ENCODE data around the gene CHRNB1. TPM values are rescaled to one million over a fixed set of nuclear protein-coding genes. Genes with fewer than 3 reads are reported as not detected.

CHRNB1 gene
- polyA plus RNA-seq, 1 donor from 2014 or later = 18.2 TPM

GRCh38 chr17:7484919-7485377 lies 40.1 kb downstream of the CHRNB1 start:
- no peaks in the 10 kb centered on the region for H3K36me3 ChIP-seq (ENCODE audit: insufficient read depth, low read length)
- no peaks in the 10 kb centered on the region for H3K27me3 ChIP-seq (ENCODE audit: insufficient read depth, low read depth, low read length)
- no peaks in the 10 kb centered on the region for H3K9me3 ChIP-seq (ENCODE audit: low read length)
- peak overlapping the region; percentile 85 for H3K4me2 ChIP-seq (ENCODE audit: low read length)
- no peaks in the 10 kb centered on the region for H3K9me2 ChIP-seq (ENCODE audit: insufficient read depth, low read length)
- H3K4me3 ChIP-seq (ENCODE audit: low read length) = peak overlapping the region; percentile 96
- TF ChIP-seq RAD21 (conservative IDR thresholded peaks at IDR 0.05) (no peak), SMC3 (conservative IDR thresholded peaks at IDR 0.05; ENCODE audit: poor library complexity) (peak; percentile 59)
- H2AFZ ChIP-seq (ENCODE audit: low read depth, low read length) = peak overlapping the region; percentile 33
- H3K79me2 ChIP-seq (replicated peaks; ENCODE audit: insufficient read depth, low read length) = peaks cover 58% of the 10 kb centered on the region
- H4K20me1 ChIP-seq (ENCODE audit: insufficient read depth) = no peaks in the 10 kb centered on the region
- no peaks in the 10 kb centered on the region for H3F3A ChIP-seq (ENCODE audit: insufficient read depth, low read length, poor library complexity, severe bottlenecking)
- peak overlapping the region; percentile 98 for H3K9ac ChIP-seq (ENCODE audit: low read length)
- peak overlapping the region; percentile 100 for H3K27ac ChIP-seq (ENCODE audit: low read length)

DNA sequence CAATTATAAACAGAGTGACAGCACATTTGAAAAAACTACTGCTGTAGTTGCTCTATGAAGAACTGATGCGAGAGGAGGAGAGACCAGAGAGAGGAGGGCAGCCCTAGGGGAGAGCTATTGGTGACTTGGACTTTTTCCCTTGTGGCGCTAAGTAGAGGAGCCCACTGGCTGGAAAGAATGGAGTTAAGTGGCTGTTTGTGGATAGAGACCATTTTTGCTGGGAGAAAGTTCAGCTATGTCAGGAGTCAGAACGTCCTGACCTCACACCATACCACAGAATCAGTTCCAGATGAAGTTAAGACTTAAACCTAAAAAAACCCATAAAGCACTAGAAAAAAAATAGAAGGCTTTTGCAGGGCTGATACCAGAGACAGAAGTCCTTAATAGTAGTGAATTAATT lies 41.3 kb downstream of the CHRNB1 start:
- H3K4me3 ChIP-seq (ENCODE audit: low read length) = peak overlapping the region; percentile 96
- H3K27ac ChIP-seq (ENCODE audit: low read length) = no peak overlapping the region
- no peaks in the 10 kb centered on the region for H3K9me3 ChIP-seq (ENCODE audit: low read length)
- no peaks in the 10 kb centered on the region for H3F3A ChIP-seq (ENCODE audit: insufficient read depth, low read length, poor library complexity, severe bottlenecking)
- no peak overlapping the region for H2AFZ ChIP-seq (ENCODE audit: low read depth, low read length)
- no peaks in the 10 kb centered on the region for H3K27me3 ChIP-seq (ENCODE audit: insufficient read depth, low read depth, low read length)
- H4K20me1 ChIP-seq (ENCODE audit: insufficient read depth) = no peaks in the 10 kb centered on the region
- H3K36me3 ChIP-seq (ENCODE audit: insufficient read depth, low read length) = no peaks in the 10 kb centered on the region
- no peak for TF ChIP-seq SMC3 (conservative IDR thresholded peaks at IDR 0.05; ENCODE audit: poor library complexity)
- no peak for TF ChIP-seq POLR2AphosphoS5 (IDR thresholded peaks at IDR 0.05)
- no peak for TF ChIP-seq EZH2 (IDR thresholded peaks at IDR 0.05; ENCODE audit: borderline replicate concordance, insufficient read depth, low read length, poor library complexity, severe bottlenecking)
- TF ChIP-seq, protein P1, sequence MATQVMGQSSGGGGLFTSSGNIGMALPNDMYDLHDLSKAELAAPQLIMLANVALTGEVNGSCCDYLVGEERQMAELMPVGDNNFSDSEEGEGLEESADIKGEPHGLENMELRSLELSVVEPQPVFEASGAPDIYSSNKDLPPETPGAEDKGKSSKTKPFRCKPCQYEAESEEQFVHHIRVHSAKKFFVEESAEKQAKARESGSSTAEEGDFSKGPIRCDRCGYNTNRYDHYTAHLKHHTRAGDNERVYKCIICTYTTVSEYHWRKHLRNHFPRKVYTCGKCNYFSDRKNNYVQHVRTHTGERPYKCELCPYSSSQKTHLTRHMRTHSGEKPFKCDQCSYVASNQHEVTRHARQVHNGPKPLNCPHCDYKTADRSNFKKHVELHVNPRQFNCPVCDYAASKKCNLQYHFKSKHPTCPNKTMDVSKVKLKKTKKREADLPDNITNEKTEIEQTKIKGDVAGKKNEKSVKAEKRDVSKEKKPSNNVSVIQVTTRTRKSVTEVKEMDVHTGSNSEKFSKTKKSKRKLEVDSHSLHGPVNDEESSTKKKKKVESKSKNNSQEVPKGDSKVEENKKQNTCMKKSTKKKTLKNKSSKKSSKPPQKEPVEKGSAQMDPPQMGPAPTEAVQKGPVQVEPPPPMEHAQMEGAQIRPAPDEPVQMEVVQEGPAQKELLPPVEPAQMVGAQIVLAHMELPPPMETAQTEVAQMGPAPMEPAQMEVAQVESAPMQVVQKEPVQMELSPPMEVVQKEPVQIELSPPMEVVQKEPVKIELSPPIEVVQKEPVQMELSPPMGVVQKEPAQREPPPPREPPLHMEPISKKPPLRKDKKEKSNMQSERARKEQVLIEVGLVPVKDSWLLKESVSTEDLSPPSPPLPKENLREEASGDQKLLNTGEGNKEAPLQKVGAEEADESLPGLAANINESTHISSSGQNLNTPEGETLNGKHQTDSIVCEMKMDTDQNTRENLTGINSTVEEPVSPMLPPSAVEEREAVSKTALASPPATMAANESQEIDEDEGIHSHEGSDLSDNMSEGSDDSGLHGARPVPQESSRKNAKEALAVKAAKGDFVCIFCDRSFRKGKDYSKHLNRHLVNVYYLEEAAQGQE (IDR thresholded peaks at IDR 0.05; ENCODE audit: borderline replicate concordance) = no peak
- no peak for TF ChIP-seq CTCF (IDR thresholded peaks at IDR 0.05; ENCODE audit: poor library complexity, severe bottlenecking)
- peaks cover 63% of the 10 kb centered on the region for H3K79me2 ChIP-seq (replicated peaks; ENCODE audit: insufficient read depth, low read length)
- no peak overlapping the region for H3K9ac ChIP-seq (ENCODE audit: low read length)
- H3K4me2 ChIP-seq (ENCODE audit: low read length) = peak overlapping the region; percentile 61
- H3K9me2 ChIP-seq (ENCODE audit: insufficient read depth, low read length) = no peaks in the 10 kb centered on the region

- no peak overlapping the region for H3K4me2 ChIP-seq (ENCODE audit: low read length)
- H3K9me2 ChIP-seq (ENCODE audit: insufficient read depth, low read length) = no peaks in the 10 kb centered on the region
- H3K27ac ChIP-seq (ENCODE audit: low read length) = no peak overlapping the region
- no peaks in the 10 kb centered on the region for H3F3A ChIP-seq (ENCODE audit: insufficient read depth, low read length, poor library complexity, severe bottlenecking)
- no peak overlapping the region for H3K9ac ChIP-seq (ENCODE audit: low read length)
- no peaks in the 10 kb centered on the region for H3K27me3 ChIP-seq (ENCODE audit: insufficient read depth, low read depth, low read length)
- no peak overlapping the region for H3K4me3 ChIP-seq (ENCODE audit: low read length)
- TF ChIP-seq SMC3 (conservative IDR thresholded peaks at IDR 0.05; ENCODE audit: poor library complexity) (no peak), POLR2AphosphoS5 (IDR thresholded peaks at IDR 0.05) (no peak), EP300 (conservative IDR thresholded peaks at IDR 0.05; ENCODE audit: poor library complexity, severe bottlenecking) (no peak), MXI1 (conservative IDR thresholded peaks at IDR 0.05; ENCODE audit: poor library complexity, severe bottlenecking) (no peak), EZH2 (IDR thresholded peaks at IDR 0.05; ENCODE audit: borderline replicate concordance, insufficient read depth, low read length, poor library complexity, severe bottlenecking) (no peak), RAD21 (conservative IDR thresholded peaks at IDR 0.05) (no peak), TAF1 (IDR thresholded peaks at IDR 0.05; ENCODE audit: low read depth) (no peak), CTCF (IDR thresholded peaks at IDR 0.05; ENCODE audit: poor library complexity, severe bottlenecking) (no peak)
- TF ChIP-seq, protein P1 (IDR thresholded peaks at IDR 0.05; ENCODE audit: borderline replicate concordance) = no peak
- no peaks in the 10 kb centered on the region for H4K20me1 ChIP-seq (ENCODE audit: insufficient read depth)
- H3K36me3 ChIP-seq (ENCODE audit: insufficient read depth, low read length) = no peaks in the 10 kb centered on the region
- H3K79me2 ChIP-seq (replicated peaks; ENCODE audit: insufficient read depth, low read length) = peaks cover 94% of the 10 kb centered on the region
- H3K9me3 ChIP-seq (ENCODE audit: low read length) = no peaks in the 10 kb centered on the region
- H2AFZ ChIP-seq (ENCODE audit: low read depth, low read length) = no peak overlapping the region
Observed at GRCh38 chr17:7490144-7490543, 45.3 kb downstream of the CHRNB1 start.
